Ishikawa (cell line): ENCODE measurements around the gene SLC8B1.

Experiments used
- CEBPB ChIP-seq: IDR thresholded peaks from 2 replicates; pipeline ENCODE4 v1.6.1; 2012
- CREB1 ChIP-seq: IDR thresholded peaks from 2 replicates; pipeline ENCODE4 v1.6.1; 2012; ENCODE audit warnings: low read depth
- MAX ChIP-seq: IDR thresholded peaks from 2 replicates; pipeline ENCODE4 v1.6.1; 2012
- RAD21 ChIP-seq: IDR thresholded peaks from 2 replicates; pipeline ENCODE4 v1.6.1; 2012; ENCODE audit warnings: low read depth
- TAF1 ChIP-seq: IDR thresholded peaks from 2 replicates; pipeline ENCODE4 v1.6.1; 2012; ENCODE audit warnings: low read depth, mild to moderate bottlenecking
- USF1 ChIP-seq: IDR thresholded peaks from 2 replicates; pipeline ENCODE4 v1.6.1; 2012
- ZBTB7A ChIP-seq: IDR thresholded peaks from 2 replicates; pipeline ENCODE4 v1.6.1; 2012; ENCODE audit warnings: low read depth

GRCh38 chr12:113322343-113322742, 12.6 kb downstream of the SLC8B1 start:
- TF ChIP-seq CREB1: no peak
- TF ChIP-seq CEBPB: no peak
- TF ChIP-seq RAD21: no peak
- no peak for TF ChIP-seq MAX
- TF ChIP-seq USF1: no peak
- no peak for TF ChIP-seq ZBTB7A
- no peak for TF ChIP-seq TAF1
